DOHH2 (cell line): ENCODE measurements around the gene CYP2U1.

Experiments used
- H3F3A ChIP-seq: fragments of 200-600 bp; sonication (generic), shearing (Covaris generic); 2 replicates; pipeline ENCODE4 v1.6.0; 2016; ENCODE audit warnings: antibody characterized with exemption, mild to moderate bottlenecking; ENCODE audit not compliant: control insufficient read depth, insufficient read depth
- H3K27ac ChIP-seq: fragments of 200-600 bp; sonication (generic); 2 replicates; pipeline ENCODE4 v1.5.1; 2014; ENCODE audit warnings: low read depth, mild to moderate bottlenecking, low read length, moderate library complexity
- H3K27me3 ChIP-seq: fragments of 200-600 bp; sonication (generic); 2 replicates; pipeline ENCODE4 v1.6.1; 2014; ENCODE audit warnings: mild to moderate bottlenecking, low read length, mixed read lengths; ENCODE audit not compliant: control insufficient read depth
- H3K36me3 ChIP-seq: fragments of 200-600 bp; sonication (generic); 2 replicates; pipeline ENCODE4 v1.6.1; 2014; ENCODE audit warnings: mild to moderate bottlenecking, low read length, moderate library complexity, mixed read lengths; ENCODE audit not compliant: control insufficient read depth
- H3K4me1 ChIP-seq: fragments of 200-600 bp; sonication (generic); 2 replicates; pipeline ENCODE4 v1.6.1; 2014; ENCODE audit warnings: mild to moderate bottlenecking, low read length, mixed read lengths; ENCODE audit not compliant: control insufficient read depth
- H3K4me2 ChIP-seq: fragments of 200-600 bp; sonication (generic); 2 replicates; pipeline ENCODE4 v1.6.0; 2014; ENCODE audit warnings: mild to moderate bottlenecking, low read length, moderate library complexity
- H3K4me3 ChIP-seq: fragments of 200-600 bp; sonication (generic); 2 replicates; pipeline ENCODE4 v1.5.1; 2014; ENCODE audit warnings: mild to moderate bottlenecking, low read length, mixed read lengths
- H3K79me2 ChIP-seq: fragments of 200-600 bp; sonication (generic); 2 replicates; pipeline ENCODE4 v1.6.1; 2014; ENCODE audit warnings: mild to moderate bottlenecking, low read length, mixed read lengths; ENCODE audit not compliant: control insufficient read depth
- H3K9me2 ChIP-seq: fragments of 200-600 bp; sonication (generic); replicated peaks from 2 replicates; pipeline ENCODE4 v1.6.1; 2014; ENCODE audit warnings: mild to moderate bottlenecking, low read length, mixed read lengths; ENCODE audit not compliant: control insufficient read depth
- H3K9me3 ChIP-seq: fragments of 200-600 bp; sonication (generic); 2 replicates; pipeline ENCODE4 v1.6.1; 2014; ENCODE audit warnings: antibody characterized with exemption, low read length, mixed read lengths; ENCODE audit not compliant: control insufficient read depth, insufficient read depth
- H4K20me1 ChIP-seq: fragments of 200-600 bp; sonication (generic); 2 replicates; pipeline ENCODE4 v1.6.0; 2014; ENCODE audit warnings: low read depth, mild to moderate bottlenecking, antibody characterized with exemption, low read length, moderate library complexity; ENCODE audit not compliant: control insufficient read depth, insufficient read depth
- CTCF ChIP-seq: fragments of 200-600 bp; sonication (generic); IDR thresholded peaks from one replicate; pipeline ENCODE4 v1.5.1; 2014; ENCODE audit warnings: antibody characterized with exemption, mild to moderate bottlenecking, low read depth, low read length; ENCODE audit not compliant: poor library complexity, severe bottlenecking
- EZH2phosphoT487 ChIP-seq: fragments of 200-600 bp; sonication (generic); IDR thresholded peaks from 2 replicates; pipeline ENCODE4 v1.6.1; 2017; ENCODE audit warnings: borderline replicate concordance, mild to moderate bottlenecking, antibody characterized with exemption, low read length, moderate library complexity, mixed read lengths

The CYP2U1 gene

GRCh38 chr4:107939307-107939706 is 8.0 kb downstream of the CYP2U1 start:
- Histone ChIP-seq H3K4me2 (no peak overlapping the region), H3K9me2 (no peaks in the 10 kb centered on the region), H4K20me1 (no peaks in the 10 kb centered on the region), H3K9me3 (no peaks in the 10 kb centered on the region), H3K27me3 (no peaks in the 10 kb centered on the region), H3F3A (no peaks in the 10 kb centered on the region), H3K4me3 (no peak overlapping the region), H3K79me2 (no peaks in the 10 kb centered on the region), H3K27ac (no peak overlapping the region), H3K36me3 (no peaks in the 10 kb centered on the region; the same call in 1 of the 2 replicates), H3K4me1 (no peaks in the 10 kb centered on the region)
- TF ChIP-seq EZH2phosphoT487 (no peak), CTCF (no peak)

GRCh38 chr4:107945809-107946208 is 14.5 kb downstream of the CYP2U1 start:
- no peak overlapping the region for H3K4me2 ChIP-seq
- no peak overlapping the region for H3K4me3 ChIP-seq
- peaks cover 16% of the 10 kb centered on the region for H3K36me3 ChIP-seq
- no peaks in the 10 kb centered on the region for H3K4me1 ChIP-seq
- H3K79me2 ChIP-seq = no peaks in the 10 kb centered on the region
- H4K20me1 ChIP-seq = no peaks in the 10 kb centered on the region
- no peaks in the 10 kb centered on the region for H3K9me3 ChIP-seq
- H3F3A ChIP-seq = no peaks in the 10 kb centered on the region
- TF ChIP-seq EZH2phosphoT487 (no peak), CTCF (no peak)
- H3K9me2 ChIP-seq = no peaks in the 10 kb centered on the region
- no peaks in the 10 kb centered on the region for H3K27me3 ChIP-seq
- no peak overlapping the region for H3K27ac ChIP-seq

DNA sequence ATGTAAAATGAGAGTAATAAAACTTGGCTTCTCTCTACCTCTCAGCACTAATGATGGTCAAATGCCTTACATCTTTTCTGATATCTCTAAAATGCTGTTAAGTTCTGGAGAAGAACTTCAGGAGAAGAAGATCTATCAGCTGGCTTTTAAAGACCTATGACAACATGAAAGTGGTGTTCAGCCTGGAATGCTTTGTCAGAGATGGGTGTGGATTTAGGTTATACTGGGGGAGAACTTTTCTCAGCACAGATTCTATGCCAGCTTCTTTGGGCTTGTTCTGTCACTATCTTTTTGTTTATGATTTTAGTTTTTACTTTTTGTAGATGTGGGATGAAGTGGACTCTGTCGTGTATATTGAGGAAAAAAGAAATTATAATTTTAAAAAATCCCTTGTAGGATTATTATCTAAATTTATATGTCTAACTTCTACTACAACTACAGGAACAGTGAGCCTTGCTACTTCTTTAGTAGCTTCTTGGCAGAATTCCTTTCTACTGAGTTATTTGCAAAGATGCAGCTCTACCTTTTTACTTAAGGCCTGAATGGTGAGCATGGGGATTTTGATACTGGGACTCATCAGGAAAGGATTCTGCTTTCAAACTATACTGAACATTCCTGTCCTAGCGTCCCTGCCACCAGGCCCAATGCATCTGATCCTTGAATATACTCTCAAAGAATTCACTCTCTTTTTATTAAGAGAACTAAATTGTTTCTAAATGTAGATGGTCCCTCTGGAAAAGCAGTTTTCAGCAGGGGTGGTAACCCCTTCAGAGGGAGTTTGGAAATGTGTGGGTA is 19.6 kb downstream of the CYP2U1 start:
- no peak overlapping the region for H3K4me3 ChIP-seq
- H3K4me2 ChIP-seq = no peak overlapping the region
- no peak overlapping the region for H3K27ac ChIP-seq
- no peak for TF ChIP-seq CTCF
- no peaks in the 10 kb centered on the region for H3K27me3 ChIP-seq
- no peaks in the 10 kb centered on the region for H3K9me2 ChIP-seq
- peaks cover 9% of the 10 kb centered on the region; the same call in 1 of the 2 replicates for H3K36me3 ChIP-seq
- no peaks in the 10 kb centered on the region for H3K9me3 ChIP-seq
- H3F3A ChIP-seq = no peaks in the 10 kb centered on the region
- no peaks in the 10 kb centered on the region for H3K4me1 ChIP-seq
- H3K79me2 ChIP-seq = no peaks in the 10 kb centered on the region
- no peaks in the 10 kb centered on the region for H4K20me1 ChIP-seq
